Nephron progenitor cell (in vitro differentiated cells): Measurements from ENCODE around the gene NUMB.
"Not testable (repeated sequence)": the region's sequence is repeated elsewhere in the genome, so short reads cannot be mapped to it uniquely, and the experiment has no call there.

ENCODE experiments used
- DNase-seq: peaks from one replicate; pipeline ENCODE4 v3.0.0; 2021
- H3K27ac Mint-ChIP-seq: 2 replicates; pipeline ENCODE4 v1.8.0; 2021; ENCODE audit warnings: mild to moderate bottlenecking, moderate library complexity, mixed read lengths
- H3K27me3 Mint-ChIP-seq: 2 replicates; pipeline ENCODE4 v1.8.0; 2021; ENCODE audit warnings: mild to moderate bottlenecking, low read depth, mixed read lengths; ENCODE audit not compliant: poor library complexity
- H3K36me3 Mint-ChIP-seq: 2 replicates; pipeline ENCODE4 v1.8.0; 2021; ENCODE audit warnings: low read depth, mixed read lengths
- H3K4me1 Mint-ChIP-seq: 2 replicates; pipeline ENCODE4 v1.8.0; 2021; ENCODE audit warnings: mixed read lengths
- H3K4me3 Mint-ChIP-seq: 2 replicates; pipeline ENCODE4 v1.8.0; 2021; ENCODE audit warnings: mild to moderate bottlenecking, moderate library complexity, mixed read lengths
- H3K9me3 Mint-ChIP-seq: 2 replicates; pipeline ENCODE4 v1.8.0; 2021; ENCODE audit warnings: mild to moderate bottlenecking, moderate library complexity, mixed read lengths
- CTCF ChIP-seq: fragments of 200-600 bp; sonication (generic); IDR thresholded peaks from 2 replicates; pipeline ENCODE4 v1.5.0; 2021; ENCODE audit warnings: antibody characterized with exemption

Gene NUMB

DNA sequence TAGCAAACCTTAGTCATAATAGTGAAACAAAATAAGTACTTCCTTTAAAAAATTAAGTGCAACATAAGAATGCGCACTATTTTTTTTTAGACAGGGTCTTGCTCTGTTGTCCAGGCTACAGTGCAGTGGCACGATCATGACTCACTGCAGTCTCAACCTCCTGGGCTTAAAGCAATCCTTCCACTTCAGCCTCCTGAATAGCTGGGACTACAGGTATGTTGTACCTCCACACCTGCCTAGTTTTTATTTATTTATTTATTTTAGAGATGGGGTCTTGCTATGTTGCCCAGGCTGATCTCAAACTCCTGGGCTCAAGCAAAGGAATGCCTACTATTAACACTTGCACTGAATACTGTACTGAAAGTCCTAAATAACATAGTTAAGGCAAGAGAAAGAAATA lies 93.8 kb downstream of the NUMB start:
- peaks cover 3% of the 10 kb centered on the region for H3K27me3 Mint-ChIP-seq
- no peak for DNase-seq
- H3K9me3 Mint-ChIP-seq: no peaks in the 10 kb centered on the region
- no peak overlapping the region for H3K27ac Mint-ChIP-seq
- TF ChIP-seq CTCF: no peak
- H3K4me3 Mint-ChIP-seq: no peak overlapping the region
- H3K36me3 Mint-ChIP-seq: peaks cover 15% of the 10 kb centered on the region
- H3K4me1 Mint-ChIP-seq: no peaks in the 10 kb centered on the region

GRCh38 chr14:73359445-73359844 lies 98.9 kb downstream of the NUMB start:
- no peaks in the 10 kb centered on the region for H3K9me3 Mint-ChIP-seq
- no peak for TF ChIP-seq CTCF
- no peaks in the 10 kb centered on the region for H3K4me1 Mint-ChIP-seq
- no peak overlapping the region for H3K27ac Mint-ChIP-seq
- H3K4me3 Mint-ChIP-seq: no peak overlapping the region
- peaks cover 33% of the 10 kb centered on the region for H3K36me3 Mint-ChIP-seq
- no peak for DNase-seq
- peaks cover 3% of the 10 kb centered on the region for H3K27me3 Mint-ChIP-seq

GRCh38 chr14:73358187-73358586 lies 100.2 kb downstream of the NUMB start:
- H3K36me3 Mint-ChIP-seq: peaks cover 27% of the 10 kb centered on the region
- no peaks in the 10 kb centered on the region for H3K9me3 Mint-ChIP-seq
- peaks cover 3% of the 10 kb centered on the region for H3K27me3 Mint-ChIP-seq
- TF ChIP-seq CTCF: no peak
- peak overlapping the region; percentile 63 for H3K27ac Mint-ChIP-seq
- H3K4me1 Mint-ChIP-seq: no peaks in the 10 kb centered on the region
- no peak overlapping the region for H3K4me3 Mint-ChIP-seq
- DNase-seq: no peak

DNA sequence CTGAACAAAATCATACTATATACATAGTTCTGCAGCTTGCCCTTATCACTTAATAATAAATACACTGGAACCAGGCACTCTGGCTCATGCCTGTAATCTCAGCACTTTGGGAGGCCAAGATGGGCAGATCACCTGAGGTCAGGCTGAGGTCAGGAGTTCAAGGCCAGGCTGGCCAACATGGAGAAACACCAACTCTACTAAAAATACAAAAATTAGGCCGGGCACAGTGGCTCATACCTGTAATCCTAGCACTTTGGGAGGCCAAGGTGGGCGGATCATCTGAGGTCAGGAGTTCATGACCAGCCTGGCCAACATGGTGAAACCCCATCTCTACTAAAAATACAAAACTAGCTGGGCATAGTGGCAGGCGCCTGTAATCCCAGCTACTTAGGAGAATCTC lies 109.3 kb downstream of the NUMB start:
- H3K36me3 Mint-ChIP-seq: peaks cover 20% of the 10 kb centered on the region
- H3K27ac Mint-ChIP-seq, DNase-seq, H3K27me3 Mint-ChIP-seq, H3K4me1 Mint-ChIP-seq, H3K9me3 Mint-ChIP-seq, H3K4me3 Mint-ChIP-seq: not testable (repeated sequence)

DNA sequence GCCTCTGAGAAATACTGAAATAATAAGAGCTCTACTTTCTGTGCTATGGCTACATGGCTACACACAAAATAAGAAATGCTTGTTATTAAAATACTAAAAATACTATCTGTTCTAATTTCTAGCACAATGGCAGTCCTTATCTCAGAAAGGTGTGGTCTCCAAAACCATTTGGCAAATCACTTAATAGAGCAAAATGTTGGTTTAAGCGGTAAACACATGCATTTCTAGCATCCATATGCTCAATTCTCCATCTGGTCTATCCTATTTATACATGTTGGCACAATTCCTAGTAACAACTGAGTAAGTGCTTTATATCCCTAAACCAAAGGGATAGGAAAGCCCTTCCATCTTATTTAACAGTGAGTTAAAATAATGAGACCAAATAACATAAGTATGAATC lies 114.0 kb downstream of the NUMB start:
- no peak for TF ChIP-seq CTCF
- Mint-ChIP-seq H3K27ac (no peak overlapping the region), H3K9me3 (no peaks in the 10 kb centered on the region), H3K36me3 (peaks cover 3% of the 10 kb centered on the region), H3K4me3 (no peak overlapping the region), H3K27me3 (peaks cover 3% of the 10 kb centered on the region), H3K4me1 (peaks cover 10% of the 10 kb centered on the region)
- DNase-seq: no peak

DNA sequence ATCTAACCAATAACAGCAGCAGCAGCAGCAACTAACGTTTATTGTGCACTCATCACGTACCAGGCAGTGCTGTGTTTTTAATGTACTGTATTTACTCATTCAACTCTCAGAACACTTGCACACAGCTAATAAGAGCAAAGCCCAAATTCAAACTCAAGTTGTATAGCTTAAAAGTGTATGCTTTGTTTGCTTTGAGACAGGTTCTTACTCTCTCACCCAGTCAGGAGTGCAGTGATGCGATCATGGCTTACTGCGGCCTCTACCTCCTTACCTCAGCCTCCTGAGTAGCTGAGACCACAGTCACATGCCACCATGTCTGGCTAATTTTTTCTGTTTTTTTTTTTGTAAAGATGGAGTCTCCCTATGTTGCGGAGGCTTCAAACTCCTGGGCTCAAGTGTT lies 115.7 kb downstream of the NUMB start:
- peaks cover 3% of the 10 kb centered on the region for H3K27me3 Mint-ChIP-seq
- H3K27ac Mint-ChIP-seq: no peak overlapping the region

More for the DNA sequence above, 115.7 kb downstream of the NUMB start:
- no peaks in the 10 kb centered on the region for H3K9me3 Mint-ChIP-seq
- no peak for TF ChIP-seq CTCF
- DNase-seq: no peak
- H3K4me1 Mint-ChIP-seq: peaks cover 10% of the 10 kb centered on the region
- peaks cover 3% of the 10 kb centered on the region for H3K36me3 Mint-ChIP-seq
- H3K4me3 Mint-ChIP-seq: no peak overlapping the region
